Measurements from ENCODE around the gene CLASP1.
"Not testable (repeated sequence)": the region's sequence is repeated elsewhere in the genome, so short reads cannot be mapped to it uniquely, and the experiment has no call there.

The CLASP1 gene

GRCh38 chr2:121649149-121649595 lies at the start of gene CLASP1:
Gene CLASP1 (minus strand): TSS chr2:121649462. CDS start chr2:121605895, 43,567 bp downstream.
- Histone ChIP-seq H3K27me3 (ENCODE audit: insufficient read depth, low read length) (no peaks in the 10 kb centered on the region), H2AFZ (ENCODE audit: low read depth, low read length) (peak within 1 kb of the TSS; percentile 50), H3K4me1 (ENCODE audit: insufficient read depth, low read length) (peaks cover 19% of the 10 kb centered on the region), H3K4me3 (ENCODE audit: low read length) (peak within 1 kb of the TSS; percentile 83), H3K36me3 (ENCODE audit: insufficient read depth, low read length) (peaks cover 4% of the 10 kb centered on the region), H3K9me3 (ENCODE audit: low read length) (no peaks in the 10 kb centered on the region)

DNA sequence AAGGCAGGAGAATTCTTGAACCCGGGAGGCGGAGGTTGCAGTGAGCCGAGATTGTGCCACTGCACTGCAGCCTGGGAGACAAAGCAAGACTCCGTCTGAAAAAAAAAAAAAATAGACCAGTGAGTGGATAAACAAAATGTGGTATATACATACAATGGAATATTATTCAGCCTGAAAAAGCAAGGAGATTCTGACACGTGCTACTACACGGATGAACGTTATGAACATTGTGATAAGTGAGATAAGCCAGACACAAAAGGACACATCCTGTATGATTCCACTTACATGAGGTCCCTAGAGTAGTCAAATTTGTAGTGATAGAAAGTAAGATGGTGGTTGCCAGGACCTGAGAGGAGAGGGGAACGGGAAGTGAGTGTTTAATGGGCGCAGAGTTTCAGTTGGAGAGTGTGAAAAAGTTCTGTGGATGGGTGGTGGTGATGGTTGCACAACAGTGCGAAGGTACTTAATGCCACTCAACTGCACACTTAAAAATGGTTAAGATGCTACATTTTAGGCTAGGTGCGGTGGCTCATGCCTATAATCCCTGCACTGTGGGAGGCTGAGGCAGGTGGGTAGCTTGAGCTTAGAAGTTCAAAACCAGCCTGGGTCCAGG lies 49.2 kb upstream of the CLASP1 start:
- no peaks in the 10 kb centered on the region for H3K27me3 ChIP-seq (ENCODE audit: insufficient read depth, low read length)
- no peaks in the 10 kb centered on the region for H3K4me1 ChIP-seq (ENCODE audit: insufficient read depth, low read length)
- H2AFZ ChIP-seq (ENCODE audit: low read depth, low read length) = no peak overlapping the region
- H3K36me3 ChIP-seq (ENCODE audit: insufficient read depth, low read length) = no peaks in the 10 kb centered on the region
- H3K9me3 ChIP-seq (ENCODE audit: low read length) = no peaks in the 10 kb centered on the region
- no peak overlapping the region for H3K4me3 ChIP-seq (ENCODE audit: low read length)

GRCh38 chr2:121697108-121697631 lies 47.9 kb upstream of the CLASP1 start:
- Histone ChIP-seq H3K36me3 (ENCODE audit: insufficient read depth, low read length) (no peaks in the 10 kb centered on the region), H3K9me3 (ENCODE audit: low read length) (no peaks in the 10 kb centered on the region), H3K4me3 (ENCODE audit: low read length) (no peak overlapping the region), H3K27me3 (ENCODE audit: insufficient read depth, low read length) (no peaks in the 10 kb centered on the region), H2AFZ (ENCODE audit: low read depth, low read length) (no peak overlapping the region), H3K4me1 (ENCODE audit: insufficient read depth, low read length) (no peaks in the 10 kb centered on the region)

GRCh38 chr2:121696410-121696930 lies 47.2 kb upstream of the CLASP1 start:
- Histone ChIP-seq H3K36me3 (ENCODE audit: insufficient read depth, low read length) (no peaks in the 10 kb centered on the region), H3K4me1 (ENCODE audit: insufficient read depth, low read length) (no peaks in the 10 kb centered on the region), H2AFZ (ENCODE audit: low read depth, low read length) (no peak overlapping the region), H3K9me3 (ENCODE audit: low read length) (no peaks in the 10 kb centered on the region), H3K4me3 (ENCODE audit: low read length) (no peak overlapping the region), H3K27me3 (ENCODE audit: insufficient read depth, low read length) (no peaks in the 10 kb centered on the region)

DNA sequence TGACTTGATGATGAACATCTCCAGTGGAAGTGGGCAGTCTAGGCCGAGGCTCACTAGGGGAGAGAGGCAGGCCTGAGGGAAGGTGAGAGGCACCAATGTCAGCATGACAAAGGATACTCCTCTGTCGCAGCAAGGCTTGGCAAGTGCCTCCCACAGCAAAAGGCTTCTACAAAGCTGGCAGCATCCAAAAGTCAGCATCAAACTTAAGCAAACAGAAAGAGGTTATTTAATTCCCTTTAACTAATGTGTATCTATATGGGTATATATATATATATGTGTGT lies 45.8 kb upstream of the CLASP1 start:
- H3K9me3 ChIP-seq (ENCODE audit: low read length) = no peaks in the 10 kb centered on the region
- no peak overlapping the region for H2AFZ ChIP-seq (ENCODE audit: low read depth, low read length)
- H3K4me1 ChIP-seq (ENCODE audit: insufficient read depth, low read length) = no peaks in the 10 kb centered on the region
- no peak overlapping the region for H3K4me3 ChIP-seq (ENCODE audit: low read length)
- no peaks in the 10 kb centered on the region for H3K36me3 ChIP-seq (ENCODE audit: insufficient read depth, low read length)
- no peaks in the 10 kb centered on the region for H3K27me3 ChIP-seq (ENCODE audit: insufficient read depth, low read length)

DNA sequence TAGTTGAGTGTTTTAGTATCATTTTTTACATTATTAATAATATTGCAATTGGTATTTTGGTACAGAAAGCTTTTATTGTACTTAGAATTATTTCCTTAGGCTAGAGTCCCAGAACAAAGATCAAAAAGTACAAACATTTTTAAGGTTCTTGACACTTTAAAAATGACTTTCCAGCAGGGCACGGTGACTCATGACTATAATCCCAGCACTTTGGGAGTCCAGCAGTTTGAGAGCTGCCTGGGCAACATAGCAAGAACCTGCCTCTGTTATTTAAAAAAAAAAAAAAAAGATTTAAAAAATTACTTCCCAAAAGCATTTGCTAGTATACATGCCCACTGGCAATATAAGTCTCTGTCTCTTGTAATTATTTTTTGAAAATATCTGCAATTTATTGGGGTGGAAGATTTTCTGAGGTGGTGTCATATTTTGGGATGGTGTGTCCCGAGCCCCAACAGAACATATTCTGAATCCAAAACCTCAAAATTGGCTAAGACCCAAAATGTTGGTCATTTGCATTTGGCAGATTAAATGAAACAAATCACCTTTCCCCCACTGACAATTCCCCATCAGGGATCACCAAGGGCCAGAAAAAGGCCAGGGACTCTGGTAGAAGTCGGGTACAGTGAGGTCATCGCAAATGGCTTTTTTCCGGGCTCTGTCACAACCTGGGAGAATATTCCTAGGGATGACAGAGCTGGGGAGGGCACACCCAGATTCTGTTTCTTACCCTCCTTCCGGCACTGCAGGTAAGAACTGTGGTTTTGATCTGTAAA lies 45.3 kb upstream of the CLASP1 start:
- H2AFZ ChIP-seq (ENCODE audit: low read depth, low read length) = no peak overlapping the region
- H3K27me3 ChIP-seq (ENCODE audit: insufficient read depth, low read length) = no peaks in the 10 kb centered on the region
- H3K9me3 ChIP-seq (ENCODE audit: low read length) = no peaks in the 10 kb centered on the region
- no peak overlapping the region for H3K4me3 ChIP-seq (ENCODE audit: low read length)
- H3K4me1 ChIP-seq (ENCODE audit: insufficient read depth, low read length) = no peaks in the 10 kb centered on the region
- no peaks in the 10 kb centered on the region for H3K36me3 ChIP-seq (ENCODE audit: insufficient read depth, low read length)

DNA sequence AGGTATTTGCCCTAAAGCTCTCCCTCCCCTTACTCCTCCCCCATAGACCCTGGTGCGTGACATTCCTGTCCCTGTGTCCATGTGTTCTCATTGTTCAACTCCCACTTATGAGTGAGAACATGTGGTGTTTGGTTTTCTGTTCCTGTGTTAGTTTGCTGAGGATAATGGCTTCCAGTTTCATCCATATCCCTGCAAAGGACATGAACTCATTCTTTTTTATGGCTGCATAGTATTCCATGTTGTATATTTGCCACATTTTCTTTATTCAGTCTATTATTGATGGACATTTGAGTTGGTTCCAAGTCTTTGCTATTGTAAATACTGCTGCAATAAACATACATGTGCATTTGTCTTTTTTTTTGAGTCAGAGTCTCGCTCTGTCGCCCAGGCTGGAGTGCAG lies 41.3 kb upstream of the CLASP1 start:
- not testable (repeated sequence) for H3K36me3 ChIP-seq (ENCODE audit: insufficient read depth, low read length); H3K9me3 ChIP-seq (ENCODE audit: low read length); H2AFZ ChIP-seq (ENCODE audit: low read depth, low read length); H3K4me1 ChIP-seq (ENCODE audit: insufficient read depth, low read length); H3K4me3 ChIP-seq (ENCODE audit: low read length); H3K27me3 ChIP-seq (ENCODE audit: insufficient read depth, low read length)

- H3K36me3 ChIP-seq (ENCODE audit: insufficient read depth, low read length) = no peaks in the 10 kb centered on the region
- no peaks in the 10 kb centered on the region for H3K4me1 ChIP-seq (ENCODE audit: insufficient read depth, low read length)
- no peak overlapping the region for H3K4me3 ChIP-seq (ENCODE audit: low read length)
- H3K9me3 ChIP-seq (ENCODE audit: low read length) = no peaks in the 10 kb centered on the region
- no peaks in the 10 kb centered on the region for H3K27me3 ChIP-seq (ENCODE audit: insufficient read depth, low read length)
- no peak overlapping the region for H2AFZ ChIP-seq (ENCODE audit: low read depth, low read length)
These were observed 40.8 kb upstream of the CLASP1 start for GRCh38 chr2:121690095-121690494.

- H3K27me3 ChIP-seq (ENCODE audit: insufficient read depth, low read length) = no peaks in the 10 kb centered on the region
- H3K4me3 ChIP-seq (ENCODE audit: low read length) = no peak overlapping the region
- no peak overlapping the region for H2AFZ ChIP-seq (ENCODE audit: low read depth, low read length)
- H3K4me1 ChIP-seq (ENCODE audit: insufficient read depth, low read length) = no peaks in the 10 kb centered on the region
- no peaks in the 10 kb centered on the region for H3K36me3 ChIP-seq (ENCODE audit: insufficient read depth, low read length)
- no peaks in the 10 kb centered on the region for H3K9me3 ChIP-seq (ENCODE audit: low read length)
These were observed 40.1 kb upstream of the CLASP1 start for GRCh38 chr2:121689356-121689755.

- no peaks in the 10 kb centered on the region for H3K36me3 ChIP-seq (ENCODE audit: insufficient read depth, low read length)
- H2AFZ ChIP-seq (ENCODE audit: low read depth, low read length) = no peak overlapping the region
- H3K27me3 ChIP-seq (ENCODE audit: insufficient read depth, low read length) = no peaks in the 10 kb centered on the region
- no peaks in the 10 kb centered on the region for H3K4me1 ChIP-seq (ENCODE audit: insufficient read depth, low read length)
- H3K9me3 ChIP-seq (ENCODE audit: low read length) = no peaks in the 10 kb centered on the region
- H3K4me3 ChIP-seq (ENCODE audit: low read length) = no peak overlapping the region
These were observed 39.6 kb upstream of the CLASP1 start for GRCh38 chr2:121688820-121689219.

- H3K27me3 ChIP-seq (ENCODE audit: insufficient read depth, low read length) = no peaks in the 10 kb centered on the region
- no peaks in the 10 kb centered on the region for H3K4me1 ChIP-seq (ENCODE audit: insufficient read depth, low read length)
- H3K4me3 ChIP-seq (ENCODE audit: low read length) = no peak overlapping the region
- H3K36me3 ChIP-seq (ENCODE audit: insufficient read depth, low read length) = no peaks in the 10 kb centered on the region
- H3K9me3 ChIP-seq (ENCODE audit: low read length) = peaks cover 7% of the 10 kb centered on the region
- no peak overlapping the region for H2AFZ ChIP-seq (ENCODE audit: low read depth, low read length)
These were observed 37.6 kb upstream of the CLASP1 start for GRCh38 chr2:121686902-121687301.

DNA sequence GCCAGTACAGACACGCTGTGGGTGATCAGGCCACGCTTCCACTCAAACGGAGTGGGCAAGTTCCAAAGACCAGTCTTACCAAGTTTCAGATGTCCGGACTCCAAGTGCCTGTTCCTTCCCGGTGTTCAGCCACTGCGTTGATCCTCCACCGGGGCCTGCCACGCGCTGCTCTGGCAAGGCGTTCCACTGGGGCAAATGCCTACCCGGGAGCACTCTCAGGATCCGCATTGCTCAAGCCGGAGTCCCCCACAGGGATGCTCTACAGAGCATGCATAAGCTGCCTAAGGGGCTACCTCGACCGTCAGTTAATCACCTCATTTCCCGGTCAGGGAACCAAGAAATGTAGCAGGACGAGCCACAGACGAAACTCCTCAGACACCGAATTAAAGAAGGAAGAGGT lies 37.0 kb upstream of the CLASP1 start:
- peaks cover 7% of the 10 kb centered on the region for H3K9me3 ChIP-seq (ENCODE audit: low read length)
- H3K4me1 ChIP-seq (ENCODE audit: insufficient read depth, low read length) = no peaks in the 10 kb centered on the region
- no peak overlapping the region for H3K4me3 ChIP-seq (ENCODE audit: low read length)
- H3K27me3 ChIP-seq (ENCODE audit: insufficient read depth, low read length) = no peaks in the 10 kb centered on the region
- no peaks in the 10 kb centered on the region for H3K36me3 ChIP-seq (ENCODE audit: insufficient read depth, low read length)
- no peak overlapping the region for H2AFZ ChIP-seq (ENCODE audit: low read depth, low read length)

- H3K4me1 ChIP-seq (ENCODE audit: insufficient read depth, low read length) = no peaks in the 10 kb centered on the region
- H3K27me3 ChIP-seq (ENCODE audit: insufficient read depth, low read length) = no peaks in the 10 kb centered on the region
- H3K36me3 ChIP-seq (ENCODE audit: insufficient read depth, low read length) = no peaks in the 10 kb centered on the region
- no peak overlapping the region for H2AFZ ChIP-seq (ENCODE audit: low read depth, low read length)
- H3K4me3 ChIP-seq (ENCODE audit: low read length) = no peak overlapping the region
- H3K9me3 ChIP-seq (ENCODE audit: low read length) = peaks cover 7% of the 10 kb centered on the region
These were observed 33.4 kb upstream of the CLASP1 start for GRCh38 chr2:121682396-121683298.
